GM19397 (cell line): Measurements from ENCODE around the gene IFT52.
A peak's percentile ranks its signal among the peaks of the same experiment; 100 is the strongest.
"Not testable (repeated sequence)": the region's sequence is repeated elsewhere in the genome, so short reads cannot be mapped to it uniquely, and the experiment has no call there.

Source experiments
- ATAC-seq: cut with Tn5 transposase; IDR thresholded peaks from one replicate; pipeline ENCODE4 v1.9.1; 2021; ENCODE audit warnings: mild to moderate bottlenecking, moderate library complexity; ENCODE audit not compliant: unreplicated experiment

Gene IFT52

DNA sequence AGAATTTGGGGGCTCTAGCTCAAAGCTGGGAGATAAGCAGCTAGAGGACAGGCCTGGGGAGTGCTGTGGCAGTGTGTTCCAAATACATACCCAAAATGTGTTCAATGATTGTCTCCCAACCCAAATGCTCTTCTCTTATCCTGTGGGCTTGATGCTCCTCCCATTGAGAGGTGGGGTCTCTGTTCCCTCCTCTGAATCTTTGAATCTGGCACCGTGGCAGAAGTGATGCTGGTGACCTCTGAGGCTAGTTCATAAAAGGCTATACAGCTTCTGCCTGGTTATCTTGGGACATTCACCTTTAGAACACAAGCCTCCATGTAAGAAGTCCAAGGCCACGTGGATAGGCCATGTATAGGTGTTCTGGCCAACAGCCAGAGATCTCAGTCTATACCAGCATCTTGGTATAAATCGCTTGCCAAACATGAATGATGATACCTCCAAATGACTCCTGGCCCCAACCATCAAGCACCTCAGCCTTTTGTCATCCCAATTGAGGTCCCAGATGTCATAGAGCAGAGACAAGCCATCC, 60.3 kb downstream of the IFT52 start:
- ATAC-seq, result no peak

DNA sequence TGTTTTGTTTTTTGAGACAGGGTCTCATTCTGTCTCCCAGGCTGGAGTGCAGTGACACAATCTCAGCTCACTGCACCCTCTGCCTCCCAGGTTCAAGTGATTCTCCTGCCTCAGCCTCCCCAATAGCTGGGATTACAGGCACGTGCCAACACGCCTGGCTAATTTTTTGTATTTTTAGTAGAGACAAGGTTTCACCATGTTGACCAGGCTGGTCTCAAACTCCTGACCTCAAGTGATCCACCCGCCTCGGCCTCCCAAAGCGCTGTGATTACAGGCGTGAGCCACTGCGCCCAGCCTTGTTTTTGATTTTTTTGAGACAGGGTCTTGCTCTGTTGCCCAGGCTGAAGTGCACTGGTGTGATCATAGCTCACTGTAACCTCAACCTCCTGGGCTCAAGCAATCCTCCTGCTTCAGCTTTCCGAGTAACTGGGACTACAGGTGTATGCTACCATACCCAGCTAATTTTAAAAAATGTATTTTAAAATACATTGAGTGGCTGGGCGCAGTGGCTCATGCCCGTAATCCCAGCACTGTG, 61.0 kb downstream of the IFT52 start:
- not testable (repeated sequence) for ATAC-seq

DNA sequence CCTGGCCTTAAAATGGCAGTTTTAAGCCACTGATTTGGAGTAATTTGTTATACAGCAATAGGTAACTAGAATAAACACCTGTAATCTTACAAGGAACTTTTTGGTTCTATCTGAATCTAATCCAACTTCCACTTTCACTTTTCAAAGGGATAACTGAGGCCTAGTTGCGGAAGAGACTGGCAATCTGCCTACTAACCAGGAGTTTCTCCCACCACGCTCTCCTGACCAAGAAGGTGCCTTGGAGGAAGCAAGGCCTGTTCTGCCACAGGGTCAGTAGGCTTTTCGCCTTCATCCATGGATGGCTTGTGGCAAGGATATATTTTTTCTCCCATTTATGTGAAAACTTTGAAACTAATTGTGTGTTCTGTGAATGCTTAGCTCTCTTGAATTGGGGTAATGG, 63.2 kb downstream of the IFT52 start:
- no peak for ATAC-seq

GRCh38 chr20:43655176-43655575, 64.4 kb downstream of the IFT52 start:
- not testable (repeated sequence) for ATAC-seq

DNA sequence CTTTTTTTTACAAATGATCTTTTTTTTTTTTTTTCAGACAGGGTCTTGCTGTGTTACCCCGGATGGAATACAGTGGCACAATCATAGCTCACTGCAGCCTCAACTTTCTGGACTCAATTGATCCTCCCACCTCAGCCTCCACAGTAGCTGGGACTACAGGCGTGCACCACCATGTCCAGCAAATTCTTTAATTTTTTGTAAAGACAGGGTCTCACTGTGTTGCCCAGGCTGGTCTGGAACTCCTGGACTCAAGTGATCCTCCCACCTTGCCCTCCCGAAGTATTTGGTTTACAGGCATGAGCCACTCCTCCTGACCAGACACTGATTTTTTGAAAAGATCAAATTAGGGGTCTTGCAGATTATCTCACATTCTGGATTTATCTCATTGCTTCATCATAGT, 65.2 kb downstream of the IFT52 start:
- ATAC-seq, result no peak

- no peak for ATAC-seq
These were observed 67.5 kb downstream of the IFT52 start for GRCh38 chr20:43658069-43658722.

DNA sequence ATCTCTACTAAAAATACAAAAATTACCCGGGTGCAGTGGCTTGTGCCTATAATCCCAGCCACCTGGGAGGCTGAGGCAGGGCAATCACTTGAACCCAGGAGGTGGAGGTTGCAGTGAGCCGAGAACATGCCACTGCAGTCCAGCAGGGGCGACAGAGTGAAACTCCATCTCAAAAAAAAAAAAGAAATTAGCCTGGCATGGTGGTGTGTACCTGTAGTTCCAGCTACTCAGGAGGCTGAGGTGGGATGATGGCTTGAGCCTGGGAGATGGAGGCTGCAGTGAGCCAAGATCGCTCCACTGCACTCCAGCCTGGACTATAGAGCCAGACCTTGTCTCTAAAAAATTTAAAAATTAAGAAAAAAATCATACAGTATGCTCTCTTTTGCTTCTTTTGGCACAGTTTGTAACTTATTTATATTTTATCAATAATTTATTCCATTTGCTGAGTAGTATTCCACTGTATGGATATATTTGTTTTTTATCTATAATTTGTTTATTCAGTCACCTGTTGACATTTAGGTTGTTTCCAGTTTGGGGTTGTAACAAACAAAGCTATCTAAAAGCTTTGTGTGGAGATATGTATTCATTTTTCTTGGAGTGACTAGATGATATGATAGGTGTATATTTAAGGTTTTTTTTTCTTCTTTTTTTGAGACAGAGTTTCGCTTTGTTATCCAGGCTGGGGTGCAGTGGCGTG, 68.1 kb downstream of the IFT52 start:
- ATAC-seq, result no peak

DNA sequence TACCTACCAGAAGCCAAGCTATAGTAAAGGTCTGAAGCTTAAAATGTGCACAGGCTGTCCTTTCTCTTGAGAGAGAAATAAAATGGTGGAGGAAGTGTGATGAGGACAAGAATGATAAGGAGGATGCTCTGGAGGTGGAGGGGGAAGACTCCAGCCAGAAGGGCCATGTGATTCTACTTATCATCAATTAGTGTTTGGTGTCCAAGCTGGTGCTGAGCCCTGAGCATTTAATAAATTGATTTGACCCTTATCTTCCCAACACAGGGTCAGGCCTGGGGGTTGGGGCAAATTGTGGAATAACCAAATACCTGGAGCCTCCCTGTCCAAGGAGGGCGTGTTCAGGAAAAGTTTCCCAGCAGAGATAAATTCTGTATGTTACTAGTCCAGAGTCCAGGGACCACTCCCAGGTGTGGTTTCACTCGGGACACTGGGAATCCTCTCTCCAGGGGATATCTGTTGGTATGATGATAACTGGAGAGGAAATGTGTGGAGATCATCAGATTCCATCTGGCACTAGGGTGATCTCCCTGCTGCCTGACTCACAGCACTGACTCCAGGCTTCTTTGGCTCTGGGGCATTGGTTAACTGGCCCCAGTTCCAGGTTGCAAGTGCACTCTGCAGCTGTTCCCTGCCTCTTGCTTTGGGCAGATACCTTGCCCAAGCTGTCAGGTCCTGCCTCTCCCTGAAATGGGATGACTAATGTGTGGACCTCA, 72.4 kb downstream of the IFT52 start:
- ATAC-seq, result no peak

- no peak for ATAC-seq
These were observed 74.9 kb downstream of the IFT52 start for GRCh38 chr20:43665466-43666176.

DNA sequence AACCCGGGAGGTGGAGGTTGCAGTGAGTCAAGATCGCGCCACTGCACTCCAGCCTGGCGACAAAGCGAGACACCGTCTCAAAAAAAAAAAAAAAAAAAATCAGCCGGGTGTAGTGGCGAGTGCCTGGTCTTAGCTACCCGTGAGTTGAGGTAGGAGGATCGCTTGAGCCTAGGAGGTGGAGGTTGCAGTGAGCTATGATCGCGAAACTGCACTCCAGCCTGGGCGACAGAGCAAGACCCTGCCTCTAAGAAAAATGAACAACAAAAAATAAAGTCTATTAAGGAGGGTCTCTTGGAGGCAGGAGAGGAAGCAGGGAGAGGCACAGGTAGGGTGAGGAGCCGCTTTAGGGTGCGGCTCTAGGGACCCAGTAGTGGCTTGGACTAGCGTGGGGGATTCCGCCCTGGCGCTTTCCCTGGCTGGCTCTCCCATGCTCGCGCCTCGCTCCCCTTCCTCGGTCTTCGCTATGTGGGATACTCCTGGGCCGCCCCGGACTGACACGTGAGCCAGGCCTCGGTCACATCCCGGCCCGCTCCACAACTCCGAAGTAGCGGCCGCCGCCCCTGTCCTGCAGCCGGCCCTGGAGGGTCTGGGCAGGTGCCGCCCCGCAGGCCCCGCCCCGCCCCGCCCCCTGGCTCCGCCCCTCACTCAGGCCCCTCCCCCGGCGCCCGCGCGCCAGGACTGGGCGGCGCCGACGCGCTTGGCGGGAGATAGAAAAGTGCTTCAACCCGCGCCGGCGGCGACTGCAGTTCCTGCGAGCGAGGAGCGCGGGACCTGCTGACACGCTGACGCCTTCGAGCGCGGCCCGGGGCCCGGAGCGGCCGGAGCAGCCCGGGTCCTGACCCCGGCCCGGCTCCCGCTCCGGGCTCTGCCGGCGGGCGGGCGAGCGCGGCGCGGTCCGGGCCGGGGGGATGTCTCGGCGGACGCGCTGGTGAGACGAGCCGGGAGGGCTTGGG, 75.9 kb downstream of the IFT52 start, which contains the start of gene MYBL2:
TSS of gene MYBL2 (plus strand) at position 739 of the 953 bp plus-strand sequence. CDS start at position 909, 170 bp downstream.
- ATAC-seq, result peak; percentile 78

DNA sequence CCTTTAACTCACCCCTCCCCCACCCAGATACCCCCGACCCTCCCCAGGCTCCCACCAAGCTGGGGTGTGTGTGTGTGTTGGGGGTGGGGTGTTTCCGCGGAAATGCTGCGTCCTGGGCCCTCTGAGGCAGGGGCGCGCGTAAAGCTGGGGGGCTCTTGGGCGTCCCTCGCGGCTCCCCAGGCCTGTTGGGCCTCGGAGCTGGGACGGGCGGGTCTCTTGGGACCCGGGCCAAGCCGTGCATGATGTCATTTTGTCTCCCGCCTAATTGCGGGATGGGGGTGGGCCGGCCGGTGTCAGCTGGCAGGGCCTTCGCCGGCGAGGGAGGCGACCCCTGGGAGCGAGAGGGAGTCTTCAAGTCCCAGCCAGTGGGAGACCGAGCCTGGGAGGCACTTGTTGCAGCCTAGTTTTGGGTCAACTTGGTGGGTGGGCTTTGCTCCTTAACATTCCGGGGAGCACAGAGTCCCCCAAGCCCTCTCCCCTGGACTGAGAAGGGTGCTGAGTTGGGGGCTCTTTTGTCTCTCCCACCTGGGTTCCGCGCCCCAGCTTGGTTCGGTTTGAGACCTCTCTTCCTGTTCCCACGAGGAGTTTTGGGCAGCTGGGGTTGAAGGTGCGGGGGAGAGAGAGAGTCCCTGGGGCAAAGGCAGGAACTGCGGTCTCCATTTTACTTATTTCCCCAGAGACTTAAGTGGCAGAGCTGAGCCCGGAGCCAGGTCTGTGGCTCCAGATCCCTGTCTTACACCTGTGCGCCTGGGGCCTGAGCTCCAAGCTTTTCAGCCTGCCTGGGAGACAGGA, 76.8 kb downstream of the IFT52 start:
- peak; percentile 28 for ATAC-seq

DNA sequence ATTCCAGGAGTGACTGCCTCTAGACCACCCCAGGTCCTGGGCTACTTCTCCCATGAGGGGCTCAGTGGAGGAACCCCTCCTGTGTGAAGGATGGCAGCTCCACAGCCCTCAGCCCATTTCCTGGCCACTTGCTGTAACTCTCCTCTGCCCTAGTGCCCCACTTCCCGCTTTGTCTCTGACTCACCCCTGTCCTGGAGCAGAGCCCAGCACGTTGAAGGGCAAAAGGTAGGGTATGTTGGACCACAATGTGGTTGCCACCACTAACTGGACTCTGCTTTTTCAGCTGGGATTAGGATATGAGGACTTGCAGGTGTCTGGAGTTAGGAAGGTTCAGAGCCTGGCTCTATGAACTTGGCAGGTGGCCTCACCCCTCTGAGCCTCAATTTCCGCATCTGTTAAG, 78.6 kb downstream of the IFT52 start:
- ATAC-seq, result no peak

- ATAC-seq, result no peak
These were observed 79.7 kb downstream of the IFT52 start for GRCh38 chr20:43670423-43670822.

DNA sequence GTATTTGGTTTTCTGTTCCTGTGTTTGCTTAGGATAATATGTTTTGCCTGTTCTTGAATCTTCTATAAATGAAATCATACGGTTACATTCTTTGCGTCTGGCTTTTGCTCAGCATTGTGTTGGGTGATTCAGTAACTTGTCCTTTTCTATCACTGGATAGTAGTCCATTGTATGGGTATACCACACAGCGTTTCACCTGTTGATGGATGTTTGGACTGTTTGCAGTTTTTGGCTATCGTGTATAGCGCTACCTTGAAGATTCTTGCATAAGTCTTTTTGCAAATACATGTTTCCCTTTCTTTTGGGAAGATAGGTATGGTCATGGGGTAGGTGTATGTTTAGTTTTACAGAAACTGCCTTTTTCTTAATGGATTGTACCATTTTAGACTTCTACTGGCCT, 85.6 kb downstream of the IFT52 start:
- ATAC-seq, result no peak

GRCh38 chr20:43680981-43681380, 90.2 kb downstream of the IFT52 start:
- peak; percentile 4 for ATAC-seq

GRCh38 chr20:43681468-43681942, 90.8 kb downstream of the IFT52 start:
- peak; percentile 22 for ATAC-seq

GRCh38 chr20:43681991-43682410, 91.3 kb downstream of the IFT52 start:
- ATAC-seq, result peak; percentile 90

- peak; percentile 40 for ATAC-seq
These were observed 91.7 kb downstream of the IFT52 start for GRCh38 chr20:43682446-43682845.

DNA sequence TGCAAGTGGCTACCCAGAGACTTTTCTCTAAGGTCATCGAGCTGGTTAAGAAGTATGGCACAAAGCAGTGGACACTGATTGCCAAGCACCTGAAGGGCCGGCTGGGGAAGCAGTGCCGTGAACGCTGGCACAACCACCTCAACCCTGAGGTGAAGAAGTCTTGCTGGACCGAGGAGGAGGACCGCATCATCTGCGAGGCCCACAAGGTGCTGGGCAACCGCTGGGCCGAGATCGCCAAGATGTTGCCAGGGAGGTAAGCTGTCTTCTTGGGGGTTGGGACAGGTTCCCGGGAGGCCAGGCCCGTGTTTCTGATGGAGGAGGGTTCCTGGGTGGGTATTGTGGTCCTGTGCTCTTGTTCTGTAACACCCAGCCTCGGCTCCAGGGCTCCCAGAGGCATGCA, 96.1 kb downstream of the IFT52 start:
- ATAC-seq, result no peak
